Tibial nerve (tissue), 4 donors: ENCODE results near the gene IER5. TPM values are rescaled to one million over a fixed set of nuclear protein-coding genes. Genes with fewer than 3 reads are reported as not detected.

Experiments
- DNase-seq, 2 donors: peaks; one replicate each; pipeline ENCODE4 v3.0.0-alpha.2; 2019; ENCODE audit warnings: low spot score in 2 of 2
- H3K27ac ChIP-seq, 4 donors: fragments of 200-600 bp; sonication (generic) in 3 of 4; one replicate each; pipeline ENCODE4 v1.5.1; 2017 to 2019; ENCODE audit warnings: mild to moderate bottlenecking in 1 of 4
- H3K27me3 ChIP-seq, 2 donors: fragments of 200-600 bp; sonication (generic) in 1 of 2; one replicate each; pipeline versions ENCODE4 v1.5.1 to v1.6.0; 2017 to 2019
- H3K36me3 ChIP-seq, 3 donors: fragments of 200-600 bp; sonication (generic); one replicate each; pipeline ENCODE4 v1.5.1; 2018 to 2019
- H3K4me1 ChIP-seq, 4 donors: fragments of 200-600 bp; sonication (generic) in 3 of 4; one replicate each; pipeline ENCODE4 v1.5.1; 2017 to 2019
- H3K4me3 ChIP-seq, 4 donors: fragments of 200-600 bp; sonication (generic) in 3 of 4; one replicate each; pipeline ENCODE4 v1.5.1; 2017 to 2019; ENCODE audit warnings: mild to moderate bottlenecking in 1 of 4, moderate library complexity in 1 of 4
- H3K9me3 ChIP-seq, 4 donors: fragments of 200-600 bp; sonication (generic) in 3 of 4; one replicate each; pipeline ENCODE4 v1.5.1; 2017 to 2019
- CTCF ChIP-seq, 5 experiments: fragments of 200-600 bp in 3 of 5; fragments of 450-650 bp in 2 of 5; sonication (generic) in 3 of 5; IDR thresholded peaks; one replicate each; pipeline ENCODE4 v1.5.1; 2016 to 2019; ENCODE audit warnings: antibody characterized with exemption in 5 of 5, mild to moderate bottlenecking in 3 of 5, moderate library complexity in 2 of 5
- EP300 ChIP-seq, 2 donors: sonication (generic); formaldehyde crosslinking; IDR thresholded peaks; one replicate each; pipeline ENCODE4 v1.6.1; 2017; ENCODE audit warnings: antibody characterized with exemption in 2 of 2, mild to moderate bottlenecking in 1 of 2
- POLR2A ChIP-seq, 2 donors: fragments of 450-650 bp; IDR thresholded peaks; one replicate each; pipeline ENCODE4 v1.6.1; 2017; ENCODE audit warnings: antibody characterized with exemption in 2 of 2, mild to moderate bottlenecking in 2 of 2, moderate library complexity in 2 of 2
- WGBS, 2 donors: methylation state at CpG; one replicate each; pipeline ENCODE4 v1.1.5; 2018; 5-methylcytosine and 5-hydroxymethylcytosine counted together
- total RNA-seq, 4 donors: library from RNA; depleted of rRNA; stranded (reverse); fragments of >200 nt; gene quantifications; one replicate each; pipeline ENCODE4 v1.1.0, GENCODE V29; 2016

Gene IER5
- total RNA-seq, 4 donors from 2014 or later: 8.1 to 16.3 (median 13.1) TPM

DNA sequence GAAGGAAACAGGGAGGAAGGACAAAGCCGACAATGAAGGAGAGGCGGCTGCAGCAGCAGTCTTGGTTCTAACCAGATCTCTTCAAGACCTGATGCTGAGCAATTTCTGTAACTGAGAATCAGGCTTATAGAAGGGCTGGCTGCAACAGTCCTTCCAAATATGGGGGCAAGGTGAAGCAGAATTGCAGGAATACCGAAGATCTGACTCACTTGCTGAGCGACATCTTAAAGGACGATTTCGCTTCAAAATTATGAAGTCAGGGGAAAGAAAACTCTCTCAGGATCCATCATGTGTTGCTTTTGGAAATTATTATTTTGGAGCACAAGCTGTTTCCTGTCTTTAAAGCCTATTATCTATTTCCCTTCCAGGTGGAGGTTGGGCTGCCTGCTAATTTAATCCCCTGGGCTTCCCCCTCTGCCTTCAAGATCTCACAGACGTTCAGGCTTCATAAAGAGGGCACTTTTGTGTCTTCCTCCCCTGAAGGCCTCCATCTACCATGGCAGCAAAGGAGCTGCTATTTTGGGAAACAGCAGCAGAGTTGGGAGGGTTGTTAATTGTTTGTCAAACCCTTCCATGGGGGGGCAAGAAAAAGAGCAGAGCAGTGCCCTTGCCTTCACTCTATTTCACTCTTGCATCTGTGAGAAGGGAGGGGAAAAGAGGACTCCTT lies 10.8 kb upstream of the IER5 start:
- Histone ChIP-seq H3K4me1 (peaks cover 0 to 11% (median 0%) of the 10 kb centered on the region in 4 donors), H3K27me3 (no peaks in the 10 kb centered on the region), H3K27ac (no peak overlapping the region), H3K36me3 (no peaks in the 10 kb centered on the region), H3K4me3 (no peak overlapping the region), H3K9me3 (no peaks in the 10 kb centered on the region)
- 38 to 64% methylated on average over 7 of the region's 7 CpGs for WGBS, 2 donors
- TF ChIP-seq CTCF (IDR thresholded peaks at IDR 0.05) (no peak), POLR2A (IDR thresholded peaks at IDR 0.05) (no peak), EP300 (IDR thresholded peaks at IDR 0.05) (no peak)
- no peak for DNase-seq

- Histone ChIP-seq H3K4me3 (no peak overlapping the region), H3K9me3 (no peaks in the 10 kb centered on the region), H3K27ac (no peak overlapping the region), H3K27me3 (no peaks in the 10 kb centered on the region), H3K4me1 (peaks cover 0 to 11% (median 0%) of the 10 kb centered on the region in 4 donors), H3K36me3 (no peaks in the 10 kb centered on the region)
- no peak for DNase-seq
- 76 to 89% methylated on average over 2 of the region's 2 CpGs for WGBS, 2 donors
- TF ChIP-seq EP300 (IDR thresholded peaks at IDR 0.05) (no peak), CTCF (IDR thresholded peaks at IDR 0.05) (no peak), POLR2A (IDR thresholded peaks at IDR 0.05) (no peak)
Measured at GRCh38 chr1:181079382-181079781, 9.1 kb upstream of the IER5 start.

DNA sequence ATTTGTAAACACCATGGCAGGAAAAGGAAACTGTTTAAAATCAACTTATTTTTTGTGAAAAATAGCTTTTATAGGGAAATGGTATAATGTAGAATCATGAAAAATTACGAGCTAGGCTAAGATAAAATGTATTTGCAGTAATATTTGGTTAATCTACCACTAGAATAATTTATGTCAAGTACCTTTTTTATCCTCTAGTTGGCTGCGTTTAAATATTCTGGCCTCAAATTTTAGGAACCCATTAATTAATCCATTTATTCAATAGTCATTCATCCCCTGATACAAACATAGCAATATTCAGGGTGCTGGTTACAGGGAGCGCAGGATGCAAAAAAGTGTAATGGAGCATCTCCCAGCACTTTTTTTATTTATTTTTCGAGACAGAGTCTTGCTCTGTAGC lies 8.6 kb upstream of the IER5 start:
- 55 to 85% methylated on average over 4 of the region's 4 CpGs for WGBS, 2 donors
- Histone ChIP-seq H3K4me3 (no peak overlapping the region), H3K27ac (no peak overlapping the region)

DNA sequence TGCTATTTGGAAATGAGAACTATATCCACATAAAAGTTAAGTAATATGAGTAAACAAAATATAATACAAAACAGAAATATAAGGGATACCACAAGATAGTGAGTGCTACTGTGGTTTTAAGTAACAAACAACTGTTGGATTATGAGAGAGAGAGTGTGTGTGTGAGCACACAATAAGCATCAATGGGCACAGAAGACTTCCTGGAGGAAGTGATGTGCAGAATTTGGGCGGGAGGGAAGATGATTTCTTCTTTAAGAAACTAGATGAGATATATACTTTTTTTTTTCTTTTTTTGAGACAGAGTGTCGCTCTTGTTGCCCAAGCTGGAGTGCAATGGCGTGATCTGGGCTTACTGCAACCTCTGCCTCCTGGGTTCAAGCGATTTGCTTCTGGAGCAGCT lies 7.9 kb upstream of the IER5 start:
- Histone ChIP-seq H3K4me1 (peaks cover 0 to 11% (median 0%) of the 10 kb centered on the region in 4 donors), H3K27ac (no peak overlapping the region), H3K27me3 (no peaks in the 10 kb centered on the region), H3K9me3 (no peaks in the 10 kb centered on the region), H3K36me3 (no peaks in the 10 kb centered on the region), H3K4me3 (no peak overlapping the region)
- no peak for DNase-seq
- WGBS, 2 donors: 84 to 97% methylated on average over 4 of the region's 4 CpGs
- no peak for TF ChIP-seq POLR2A (IDR thresholded peaks at IDR 0.05)
- no peak for TF ChIP-seq EP300 (IDR thresholded peaks at IDR 0.05)
- no peak for TF ChIP-seq CTCF (IDR thresholded peaks at IDR 0.05)

More for the DNA sequence above, 8.6 kb upstream of the IER5 start:
- no peaks in the 10 kb centered on the region for H3K27me3 ChIP-seq
- H3K36me3 ChIP-seq: no peaks in the 10 kb centered on the region
- no peak for DNase-seq
- TF ChIP-seq POLR2A (IDR thresholded peaks at IDR 0.05) (no peak), EP300 (IDR thresholded peaks at IDR 0.05) (no peak), CTCF (IDR thresholded peaks at IDR 0.05) (no peak)
- no peaks in the 10 kb centered on the region for H3K9me3 ChIP-seq
- H3K4me1 ChIP-seq: peaks cover 0 to 11% (median 0%) of the 10 kb centered on the region in 4 donors

GRCh38 chr1:181081395-181081794 lies 7.1 kb upstream of the IER5 start:
- Histone ChIP-seq H3K27ac (no peak overlapping the region), H3K4me1 (peaks cover 0 to 11% (median 0%) of the 10 kb centered on the region in 4 donors), H3K4me3 (no peak overlapping the region), H3K9me3 (no peaks in the 10 kb centered on the region), H3K27me3 (no peaks in the 10 kb centered on the region), H3K36me3 (no peaks in the 10 kb centered on the region)
- WGBS, 2 donors: 38 to 50% methylated on average over 3 of the region's 3 CpGs
- no peak for DNase-seq
- TF ChIP-seq POLR2A (IDR thresholded peaks at IDR 0.05) (no peak), CTCF (IDR thresholded peaks at IDR 0.05) (no peak), EP300 (IDR thresholded peaks at IDR 0.05) (no peak)
